GM12892 (cell line): ENCODE data around the gene STAB2.

Experiments
- POLR2A ChIP-seq: IDR thresholded peaks from 2 replicates; pipeline ENCODE4 v1.6.1; 2011; ENCODE audit warnings: low read depth, low read length, control low read depth
- POLR2AphosphoS5 ChIP-seq: IDR thresholded peaks from 2 replicates; pipeline ENCODE4 v1.6.1; 2011; ENCODE audit warnings: low read depth, low read length, control low read depth
- TAF1 ChIP-seq: IDR thresholded peaks from 2 replicates; pipeline ENCODE4 v1.6.1; 2011; ENCODE audit warnings: low read depth, mild to moderate bottlenecking, control low read depth, low read length, borderline replicate concordance

DNA sequence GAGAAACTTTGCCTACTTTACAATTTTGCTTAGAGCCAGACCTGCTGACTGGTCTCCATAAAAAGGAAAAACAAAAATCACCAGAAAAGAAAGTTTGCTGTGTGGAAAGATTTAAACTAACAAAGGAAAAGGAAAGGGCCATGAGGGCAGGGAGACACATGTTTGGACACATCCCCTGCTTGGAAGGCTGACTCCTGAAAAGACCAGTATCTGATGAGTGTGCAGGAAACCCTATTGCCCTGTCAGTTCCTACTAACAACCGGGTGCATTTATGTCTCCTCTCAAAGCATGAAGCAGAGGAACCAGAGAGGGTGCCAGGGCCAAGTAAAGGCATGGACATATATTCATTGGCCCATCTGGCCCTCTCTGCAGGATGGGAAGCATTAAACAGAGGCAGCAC, 7.0 kb upstream of the STAB2 start:
- TF ChIP-seq POLR2AphosphoS5 (no peak), POLR2A (no peak), TAF1 (no peak)
